ENCODE data around the gene PAFAH1B2.
"Not testable (repeated sequence)": the region's sequence is repeated elsewhere in the genome, so short reads cannot be mapped to it uniquely, and the experiment has no call there.

PAFAH1B2 gene

GRCh38 chr11:117172724-117173421, 28.8 kb downstream of the PAFAH1B2 start:
- peak; percentile 39 for DNase-seq (ENCODE audit: low read depth)

GRCh38 chr11:117175104-117175503, 31.0 kb downstream of the PAFAH1B2 start:
- DNase-seq (ENCODE audit: low read depth): no peak

DNA sequence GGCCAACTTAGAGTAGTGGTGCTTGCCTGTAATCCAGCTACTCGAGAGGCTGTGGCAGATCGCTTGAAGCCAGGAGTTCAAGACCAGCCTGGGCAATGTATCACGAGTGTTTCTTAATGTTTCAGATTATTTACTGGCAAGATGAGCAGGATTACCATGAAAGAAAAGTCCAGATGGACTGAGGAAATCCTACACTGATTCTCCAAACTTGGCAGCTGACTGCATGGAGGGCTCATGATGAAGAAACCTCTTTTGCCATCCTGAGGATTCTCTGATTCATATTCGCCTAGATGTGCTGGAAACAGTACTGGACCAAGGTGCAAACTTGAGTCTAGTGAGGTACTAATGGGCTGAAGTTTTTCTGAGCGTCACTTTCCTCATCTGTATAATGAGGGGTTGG, 31.7 kb downstream of the PAFAH1B2 start:
- no peak for DNase-seq (ENCODE audit: low read depth)

DNA sequence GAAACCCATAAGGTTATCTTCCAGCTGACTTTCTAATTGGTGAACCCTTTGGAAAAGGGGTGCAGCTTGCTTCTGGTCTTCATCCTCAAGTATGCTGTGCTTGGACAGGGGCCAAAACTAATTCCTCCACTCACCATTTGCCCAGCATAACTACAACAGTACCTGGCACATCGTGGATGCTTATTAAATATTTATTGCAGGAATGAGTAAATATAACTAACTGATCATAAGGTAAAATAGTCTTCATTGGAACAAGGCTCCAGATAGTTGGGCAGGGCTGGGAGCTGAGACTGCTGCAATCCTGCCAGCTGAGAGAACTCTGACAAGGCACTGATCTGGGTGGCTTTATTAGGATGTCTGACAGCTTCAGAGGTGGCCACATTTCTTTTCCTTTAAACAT, 32.1 kb downstream of the PAFAH1B2 start:
- no peak for DNase-seq (ENCODE audit: low read depth)

DNA sequence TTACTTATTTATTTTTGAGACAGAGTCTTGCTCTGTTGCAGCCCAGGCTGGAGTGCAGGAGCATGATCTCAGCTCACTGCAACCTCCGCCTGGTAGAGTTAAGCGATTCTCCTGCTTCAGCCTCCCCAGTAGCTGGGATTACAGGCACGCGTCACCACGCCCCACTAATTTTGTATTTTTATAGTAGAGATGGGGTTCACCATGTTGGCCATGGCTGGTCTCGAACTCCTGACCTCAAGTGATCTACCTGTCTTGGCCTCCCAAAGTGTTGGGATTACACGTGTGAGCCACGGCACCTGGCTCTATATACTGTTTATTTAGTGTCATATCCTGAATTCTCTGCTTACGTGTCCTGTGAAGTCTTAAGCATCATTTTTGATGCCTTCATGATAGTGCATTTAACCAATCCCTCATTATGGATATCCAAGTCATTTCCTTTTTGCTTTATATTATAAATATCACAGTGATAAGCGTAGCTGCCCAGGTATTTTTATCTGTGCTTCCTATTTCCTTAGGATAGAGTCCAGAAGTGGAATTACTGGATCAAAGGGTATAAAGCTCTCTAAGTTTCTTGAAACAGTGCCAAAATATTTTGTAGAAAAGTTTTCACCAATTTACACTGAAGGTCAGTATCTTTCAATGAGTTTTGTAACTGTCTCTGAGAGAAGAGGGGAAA, 33.6 kb downstream of the PAFAH1B2 start:
- DNase-seq (ENCODE audit: low read depth): no peak

GRCh38 chr11:117178210-117179034, 34.3 kb downstream of the PAFAH1B2 start, which contains the start of gene SIDT2:
TSS of gene SIDT2 (plus strand) at chr11:117178743. CDS start at chr11:117179264, 521 bp downstream.
- peak; percentile 55 for DNase-seq (ENCODE audit: low read depth)

GRCh38 chr11:117179048-117179999, 35.2 kb downstream of the PAFAH1B2 start:
- DNase-seq (ENCODE audit: low read depth): no peak

- DNase-seq (ENCODE audit: low read depth): no peak
Observed at GRCh38 chr11:117180020-117180419, 35.9 kb downstream of the PAFAH1B2 start.

- DNase-seq (ENCODE audit: low read depth): peak; percentile 15
Observed at GRCh38 chr11:117180661-117181585, 36.8 kb downstream of the PAFAH1B2 start.

- DNase-seq (ENCODE audit: low read depth): no peak
Observed at GRCh38 chr11:117181586-117182550, 37.8 kb downstream of the PAFAH1B2 start.

GRCh38 chr11:117182551-117182935, 38.5 kb downstream of the PAFAH1B2 start:
- DNase-seq (ENCODE audit: low read depth): no peak

DNA sequence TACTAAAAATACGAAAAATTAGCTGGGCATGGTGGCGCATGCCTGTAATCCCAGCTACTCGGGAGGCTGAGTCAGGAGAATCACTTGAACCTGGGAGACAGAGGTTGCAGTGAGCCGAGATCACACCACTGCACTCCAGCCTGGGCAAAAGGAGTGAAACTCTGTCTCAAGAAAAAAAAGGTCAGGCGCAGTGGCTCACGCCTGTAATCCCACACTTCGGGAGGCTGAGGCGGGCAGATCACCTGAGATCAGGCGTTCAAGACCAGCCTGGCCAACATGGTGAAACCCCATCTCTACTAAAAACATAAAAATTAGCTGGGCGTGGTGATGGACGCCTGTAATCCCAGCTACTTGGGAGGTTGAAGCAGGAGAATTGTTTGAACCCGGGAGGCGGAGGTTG, 39.1 kb downstream of the PAFAH1B2 start:
- DNase-seq (ENCODE audit: low read depth): not testable (repeated sequence)

DNA sequence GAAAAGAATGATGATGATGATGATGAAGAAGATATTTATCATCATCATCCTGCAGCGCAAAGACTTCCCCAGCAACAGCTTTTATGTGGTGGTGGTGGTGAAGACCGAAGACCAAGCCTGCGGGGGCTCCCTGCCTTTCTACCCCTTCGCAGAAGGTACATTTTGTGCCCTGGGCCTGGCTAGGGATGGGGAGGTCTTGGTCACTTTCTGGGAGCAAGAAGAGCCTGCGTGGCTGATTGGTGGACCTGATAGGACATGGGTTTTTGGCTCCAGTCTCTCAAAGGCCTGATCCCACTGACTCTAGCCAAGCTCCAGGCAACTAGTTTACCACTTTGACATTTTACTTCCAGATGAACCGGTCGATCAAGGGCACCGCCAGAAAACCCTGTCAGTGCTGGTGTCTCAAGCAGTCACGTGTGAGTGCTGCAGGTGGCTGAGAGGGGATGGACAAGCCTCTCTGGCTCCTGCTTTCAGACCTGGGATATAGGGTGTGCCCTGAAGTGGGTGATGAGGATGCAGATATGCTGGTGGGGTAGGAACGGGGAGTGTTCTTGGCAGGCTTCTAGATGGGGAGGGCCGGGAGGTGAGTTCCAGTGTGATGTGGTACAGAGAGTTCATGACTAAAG, 39.8 kb downstream of the PAFAH1B2 start:
- DNase-seq (ENCODE audit: low read depth): no peak

DNA sequence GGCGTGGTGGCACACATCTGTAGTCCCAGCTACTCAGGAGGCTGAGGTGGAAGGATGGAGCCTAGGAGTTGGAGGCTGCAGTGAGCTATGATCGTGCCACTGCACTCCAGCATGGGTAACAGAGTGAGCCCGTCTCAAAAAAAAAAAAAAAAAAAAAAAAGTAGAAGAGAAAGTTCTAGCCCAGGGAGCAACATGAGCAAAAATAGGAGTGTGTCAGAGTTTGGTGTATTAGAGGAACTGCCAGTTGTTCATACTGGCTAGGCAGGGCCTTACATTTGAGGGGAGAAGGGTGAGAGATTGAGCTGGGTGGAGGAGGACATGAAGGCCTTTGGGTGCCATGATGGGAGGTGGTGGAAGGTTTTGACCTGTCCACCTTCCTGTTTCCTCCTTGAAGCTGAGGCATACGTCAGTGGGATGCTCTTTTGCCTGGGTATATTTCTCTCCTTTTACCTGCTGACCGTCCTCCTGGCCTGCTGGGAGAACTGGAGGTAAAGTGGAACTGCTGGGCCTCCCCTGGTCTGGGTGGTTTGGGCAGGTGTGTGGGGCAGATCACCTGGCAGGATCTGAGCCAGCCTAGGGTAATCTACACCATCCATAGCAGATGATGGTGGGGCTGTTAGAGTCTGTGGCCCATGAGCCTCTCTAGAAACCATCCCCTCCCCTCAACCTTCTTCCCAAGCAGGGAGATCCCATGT, 41.8 kb downstream of the PAFAH1B2 start:
- no peak for DNase-seq (ENCODE audit: low read depth)

GRCh38 chr11:117186431-117186761, 42.3 kb downstream of the PAFAH1B2 start:
- DNase-seq (ENCODE audit: low read depth): no peak

DNA sequence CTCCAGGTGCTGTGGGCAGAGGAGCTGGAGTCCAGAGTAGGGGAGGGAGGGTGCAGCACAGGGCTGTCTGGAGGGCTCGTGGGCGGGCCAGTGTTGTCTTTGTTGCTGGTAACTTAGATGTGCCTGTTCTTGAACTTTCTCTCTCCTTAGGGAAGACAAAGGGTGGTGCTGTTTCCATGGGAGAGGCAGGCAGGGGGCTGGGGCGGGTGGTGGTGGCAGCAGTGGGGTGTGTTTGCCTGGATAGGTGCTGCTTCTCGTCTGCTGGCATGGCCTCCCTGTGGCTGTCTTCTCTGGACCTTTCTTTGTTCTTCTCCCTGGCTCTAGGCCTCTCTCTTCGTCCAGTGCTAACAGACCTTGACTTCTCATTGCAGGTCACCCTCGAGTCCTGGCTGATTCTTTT, 42.9 kb downstream of the PAFAH1B2 start:
- DNase-seq (ENCODE audit: low read depth): no peak

GRCh38 chr11:117187428-117187798, 43.3 kb downstream of the PAFAH1B2 start:
- no peak for DNase-seq (ENCODE audit: low read depth)

GRCh38 chr11:117187799-117188481, 43.9 kb downstream of the PAFAH1B2 start:
- no peak for DNase-seq (ENCODE audit: low read depth)
